Kidney (tissue), 14 donors: ENCODE measurements around the gene COL12A1. TPM values are rescaled to one million over a fixed set of nuclear protein-coding genes. Genes with fewer than 3 reads are reported as not detected.

Experiments used
- DNase-seq, 5 donors: peaks; one replicate each; pipeline ENCODE4 v3.0.0-alpha.2; 2013 to 2020
- FAIRE-seq: peaks from 2 replicates; lab custom pipeline; 2012; peaks lifted over from hg19 to GRCh38; lab: Jason Lieb, UNC
- H3K27ac ChIP-seq, 2 donors: one replicate each; pipeline ENCODE4 v1.7.0; 2013; ENCODE audit warnings: low read depth in 2 of 2, low read length in 2 of 2, inconsistent platforms in 1 of 2
- H3K27me3 ChIP-seq: one replicate; pipeline ENCODE4 v1.7.1; 2013; ENCODE audit warnings: low read length, inconsistent platforms; ENCODE audit not compliant: control insufficient read depth, insufficient read depth
- H3K36me3 ChIP-seq, 3 donors: one replicate each; pipeline versions ENCODE4 v1.7.0 to v1.7.1; 2013; ENCODE audit warnings: low read length in 3 of 3, control low read depth in 1 of 3, inconsistent platforms in 1 of 3; ENCODE audit not compliant: insufficient read depth in 3 of 3, control insufficient read depth in 2 of 3
- H3K4me1 ChIP-seq, 3 donors: one replicate each; pipeline versions ENCODE4 v1.7.0 to v1.7.1; 2013; ENCODE audit warnings: low read length in 3 of 3, inconsistent platforms in 1 of 3, low read depth in 1 of 3; ENCODE audit not compliant: control insufficient read depth in 2 of 3, insufficient read depth in 2 of 3
- H3K4me3 ChIP-seq, 3 donors: one replicate each; pipeline versions ENCODE4 v1.7.0 to v1.8.1; 2013; ENCODE audit warnings: low read length in 3 of 3, control low read depth in 1 of 3, inconsistent platforms in 1 of 3
- H3K9ac ChIP-seq, 3 donors: one replicate each; pipeline versions ENCODE4 v1.7.0 to v1.7.1; 2013; ENCODE audit warnings: low read length in 3 of 3, control low read depth in 1 of 3, inconsistent platforms in 1 of 3
- H3K9me3 ChIP-seq, 3 donors: one replicate each; pipeline versions ENCODE4 v1.7.0 to v1.7.1; 2013; ENCODE audit warnings: low read length in 3 of 3, control low read depth in 1 of 3, inconsistent platforms in 1 of 3; ENCODE audit not compliant: control insufficient read depth in 2 of 3, insufficient read depth in 1 of 3
- intact Hi-C: fragments of 100-400 bp; cut with DNase I; formaldehyde crosslinking; loops from one replicate; pipeline ENCODE4 v1.11.1; 2022
- polyA plus RNA-seq: library from polyadenylated mRNA; stranded (reverse); fragments of 350-450 nt; fragmentation: Illumina TruSeq; extraction: RNeasy Lipid Tissue Mini Kit (QIAGEN cat#74804); gene quantifications from one replicate; pipeline ENCODE4 v1.2.3, GENCODE V29; 2014; ENCODE audit warnings: low read depth, low replicate concordance; ENCODE audit not compliant: insufficient read depth
- total RNA-seq: library from RNA; stranded (reverse); fragmentation: NEBNext Ultra II Directional; extraction: Animal tissue kit (Norgen Biotek cat#: 25700); gene quantifications from one replicate; pipeline ENCODE4 v1.2.1, GENCODE V29; 2021
- TF ChIP-seq, protein P1 (sequence below): IDR thresholded peaks from 3 replicates; pipeline ENCODE4 v1.5.1; 2012; ENCODE audit warnings: mild to moderate bottlenecking, moderate library complexity, borderline replicate concordance; ENCODE audit not compliant: insufficient read depth; ENCODE audit errors: extremely low read depth
- donor health status: control.
- donor health status: control.
- donor health status: control.
- donor health status: control.
- donor health status: control.
- donor health status: DM: yes; HTN: yes; CAD: no.
- donor health status: Normal renal cell carcinoma (clear cell type).

COL12A1 gene
- total and polyA plus RNA-seq, 2 donors from 2014 or later = 12.3 to 28.3 TPM

DNA sequence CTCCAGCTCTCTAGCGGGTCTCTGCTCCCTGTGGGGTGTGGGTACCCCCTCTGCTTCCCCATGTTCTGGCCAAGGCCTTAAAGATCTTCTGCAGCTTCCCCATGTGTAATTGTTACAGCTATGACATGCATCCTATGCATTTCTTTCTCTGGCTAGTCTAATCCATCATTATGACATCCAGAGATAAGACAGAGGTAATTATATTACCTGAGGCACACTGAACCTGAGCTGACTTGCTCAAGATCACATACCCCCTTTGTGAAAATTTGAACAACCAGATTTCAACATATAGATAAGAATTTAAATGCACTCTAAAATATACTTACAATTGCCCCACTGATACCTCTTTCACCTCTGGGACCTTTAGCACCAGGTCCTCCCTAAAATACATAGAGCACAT lies 102.4 kb downstream of the COL12A1 start:
- Histone ChIP-seq H3K4me1 (peaks cover 0 to 3% (median 0%) of the 10 kb centered on the region in 3 donors), H3K27me3 (no peaks in the 10 kb centered on the region), H3K27ac (no peak overlapping the region), H3K9me3 (no peaks in the 10 kb centered on the region), H3K36me3 (peaks cover 0 to 2% (median 0%) of the 10 kb centered on the region in 3 donors), H3K9ac (no peak overlapping the region), H3K4me3 (no peak overlapping the region)
- intact Hi-C loops = no loop called here
- DNase-seq = no peak
- TF ChIP-seq, protein P1, sequence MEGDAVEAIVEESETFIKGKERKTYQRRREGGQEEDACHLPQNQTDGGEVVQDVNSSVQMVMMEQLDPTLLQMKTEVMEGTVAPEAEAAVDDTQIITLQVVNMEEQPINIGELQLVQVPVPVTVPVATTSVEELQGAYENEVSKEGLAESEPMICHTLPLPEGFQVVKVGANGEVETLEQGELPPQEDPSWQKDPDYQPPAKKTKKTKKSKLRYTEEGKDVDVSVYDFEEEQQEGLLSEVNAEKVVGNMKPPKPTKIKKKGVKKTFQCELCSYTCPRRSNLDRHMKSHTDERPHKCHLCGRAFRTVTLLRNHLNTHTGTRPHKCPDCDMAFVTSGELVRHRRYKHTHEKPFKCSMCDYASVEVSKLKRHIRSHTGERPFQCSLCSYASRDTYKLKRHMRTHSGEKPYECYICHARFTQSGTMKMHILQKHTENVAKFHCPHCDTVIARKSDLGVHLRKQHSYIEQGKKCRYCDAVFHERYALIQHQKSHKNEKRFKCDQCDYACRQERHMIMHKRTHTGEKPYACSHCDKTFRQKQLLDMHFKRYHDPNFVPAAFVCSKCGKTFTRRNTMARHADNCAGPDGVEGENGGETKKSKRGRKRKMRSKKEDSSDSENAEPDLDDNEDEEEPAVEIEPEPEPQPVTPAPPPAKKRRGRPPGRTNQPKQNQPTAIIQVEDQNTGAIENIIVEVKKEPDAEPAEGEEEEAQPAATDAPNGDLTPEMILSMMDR = no peak
- no peak for FAIRE-seq

DNA sequence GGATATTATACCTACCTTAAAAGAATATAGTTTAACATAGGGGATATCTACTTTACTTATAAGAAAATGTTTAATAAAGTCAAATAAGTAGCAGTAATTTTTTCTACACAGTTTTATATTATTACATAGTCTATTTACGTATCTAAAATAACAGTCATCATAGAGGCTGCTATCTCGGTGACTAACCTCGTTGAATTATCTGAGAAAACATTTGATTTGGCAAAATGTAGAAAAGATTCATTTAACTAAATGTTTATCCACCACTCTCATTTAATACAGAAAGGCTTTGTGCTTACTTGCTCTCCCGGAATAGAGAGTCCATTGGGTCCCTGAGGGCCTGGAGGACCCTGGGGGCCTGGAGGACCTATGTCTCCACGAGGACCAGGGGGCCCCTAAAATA lies 103.6 kb downstream of the COL12A1 start:
- no peak for DNase-seq
- FAIRE-seq = no peak
- H3K27ac ChIP-seq = no peak overlapping the region
- H3K9me3 ChIP-seq = no peaks in the 10 kb centered on the region
- H3K4me3 ChIP-seq = no peak overlapping the region
- no peak overlapping the region for H3K9ac ChIP-seq
- peaks cover 0 to 2% (median 0%) of the 10 kb centered on the region in 3 donors for H3K36me3 ChIP-seq
- H3K27me3 ChIP-seq = no peaks in the 10 kb centered on the region
- TF ChIP-seq, protein P1 = no peak
- intact Hi-C loops = no loop called here
- peaks cover 0 to 6% (median 0%) of the 10 kb centered on the region in 3 donors for H3K4me1 ChIP-seq

DNA sequence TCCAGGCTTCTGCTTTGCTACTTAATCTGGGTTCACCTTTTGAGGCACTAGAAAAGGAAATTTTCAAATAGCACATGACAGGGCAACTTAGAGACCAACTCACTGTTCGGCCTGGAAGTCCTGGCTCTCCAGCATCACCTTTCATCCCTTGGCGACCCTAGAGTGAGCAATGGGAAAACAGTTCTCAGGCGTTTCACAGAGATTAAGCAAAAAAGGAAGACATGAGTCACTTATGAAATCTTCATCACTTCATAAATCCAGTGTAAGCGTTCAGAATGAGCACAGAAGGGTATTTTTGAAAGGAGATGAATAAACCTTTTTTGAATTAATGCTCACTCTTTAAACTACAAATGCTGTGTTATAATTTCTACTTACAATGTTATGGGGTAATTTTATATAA lies 104.0 kb downstream of the COL12A1 start:
- H3K36me3 ChIP-seq = peaks cover 0 to 2% (median 0%) of the 10 kb centered on the region in 3 donors
- FAIRE-seq (no peak), DNase-seq (no peak)
- TF ChIP-seq, protein P1 = no peak
- H3K9me3 ChIP-seq = no peaks in the 10 kb centered on the region
- intact Hi-C loops = no loop called here
- H3K9ac ChIP-seq = no peak overlapping the region
- H3K27ac ChIP-seq = no peak overlapping the region
- H3K4me3 ChIP-seq = no peak overlapping the region
- H3K27me3 ChIP-seq = no peaks in the 10 kb centered on the region
- H3K4me1 ChIP-seq = peaks cover 0 to 6% (median 0%) of the 10 kb centered on the region in 3 donors

DNA sequence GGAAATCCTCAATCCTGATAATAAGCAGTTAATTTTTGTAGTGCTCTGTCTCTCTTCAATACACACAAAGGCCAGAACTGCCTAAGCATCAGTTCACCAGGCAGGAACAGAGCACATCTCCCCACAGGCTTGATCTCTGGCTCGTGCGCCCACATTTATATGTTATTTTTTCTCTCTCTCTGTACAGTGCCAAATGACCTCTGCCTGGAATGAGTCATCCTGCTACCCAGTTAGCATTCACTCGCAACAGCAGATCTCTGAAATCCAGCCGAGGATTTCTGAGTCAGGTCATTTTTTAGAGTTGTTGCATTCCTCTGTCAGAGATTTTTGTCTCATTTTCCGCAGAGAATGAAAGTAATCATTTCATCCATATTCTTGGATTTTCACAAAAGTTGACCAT lies 107.1 kb downstream of the COL12A1 start:
- Histone ChIP-seq H3K4me3 (no peak overlapping the region), H3K27ac (peak overlapping the region in 1 of 2 donors; percentile 42), H3K9ac (no peak overlapping the region), H3K36me3 (peaks cover 0 to 2% (median 0%) of the 10 kb centered on the region in 3 donors), H3K4me1 (peaks cover 0 to 6% (median 3%) of the 10 kb centered on the region in 3 donors), H3K9me3 (no peaks in the 10 kb centered on the region), H3K27me3 (no peaks in the 10 kb centered on the region)
- intact Hi-C loops = no loop called here
- FAIRE-seq (peak; percentile 94), DNase-seq (peak in 4 of 5 donors; percentile 18 to 81 (median 54))
- TF ChIP-seq, protein P1 = no peak
